ENCODE measurements around the gene FANK1. TPM values are rescaled to one million over a fixed set of nuclear protein-coding genes. Genes with fewer than 3 reads are reported as not detected.

The FANK1 gene
- total RNA-seq, 4 donors from 2014 or later = 8.4 to 17.2 (median 9.9) TPM

DNA sequence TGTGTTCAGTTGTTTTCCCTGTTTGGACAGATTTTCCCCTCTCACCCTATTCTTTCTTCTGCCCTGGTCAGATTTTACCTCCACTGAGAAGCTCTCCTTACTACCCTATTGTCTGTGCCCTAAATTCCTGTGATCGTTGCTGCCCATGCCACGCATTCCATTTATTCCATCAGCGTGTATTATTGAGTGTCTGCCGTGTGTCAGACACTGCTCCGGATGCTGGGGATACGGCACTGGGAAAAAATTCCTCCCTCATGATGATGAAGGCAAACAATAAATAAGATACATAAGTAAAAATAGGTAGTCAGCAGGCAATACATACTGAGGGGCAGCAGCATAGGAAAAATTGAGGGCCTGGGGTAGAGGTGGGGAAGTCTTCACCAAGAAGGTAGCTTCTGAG lies 86.8 kb downstream of the FANK1 start:
- no peak for DNase-seq
- intact Hi-C loops (cut with DNase I) = loop anchor here (5.0 kb wide), 2 partner anchors 404 to 519 kb away; partner anchors contain the start of gene ADAM12
- H3K36me3 ChIP-seq = no peaks in the 10 kb centered on the region
- WGBS, 2 donors = 78 to 92% methylated on average over 6 of the region's 6 CpGs
- no peaks in the 10 kb centered on the region for H3K27me3 ChIP-seq
- no peak overlapping the region for H3K27ac ChIP-seq
- H3K9me3 ChIP-seq = no peaks in the 10 kb centered on the region
- no peak for TF ChIP-seq POLR2A (IDR thresholded peaks at IDR 0.05)
- TF ChIP-seq, protein P1, sequence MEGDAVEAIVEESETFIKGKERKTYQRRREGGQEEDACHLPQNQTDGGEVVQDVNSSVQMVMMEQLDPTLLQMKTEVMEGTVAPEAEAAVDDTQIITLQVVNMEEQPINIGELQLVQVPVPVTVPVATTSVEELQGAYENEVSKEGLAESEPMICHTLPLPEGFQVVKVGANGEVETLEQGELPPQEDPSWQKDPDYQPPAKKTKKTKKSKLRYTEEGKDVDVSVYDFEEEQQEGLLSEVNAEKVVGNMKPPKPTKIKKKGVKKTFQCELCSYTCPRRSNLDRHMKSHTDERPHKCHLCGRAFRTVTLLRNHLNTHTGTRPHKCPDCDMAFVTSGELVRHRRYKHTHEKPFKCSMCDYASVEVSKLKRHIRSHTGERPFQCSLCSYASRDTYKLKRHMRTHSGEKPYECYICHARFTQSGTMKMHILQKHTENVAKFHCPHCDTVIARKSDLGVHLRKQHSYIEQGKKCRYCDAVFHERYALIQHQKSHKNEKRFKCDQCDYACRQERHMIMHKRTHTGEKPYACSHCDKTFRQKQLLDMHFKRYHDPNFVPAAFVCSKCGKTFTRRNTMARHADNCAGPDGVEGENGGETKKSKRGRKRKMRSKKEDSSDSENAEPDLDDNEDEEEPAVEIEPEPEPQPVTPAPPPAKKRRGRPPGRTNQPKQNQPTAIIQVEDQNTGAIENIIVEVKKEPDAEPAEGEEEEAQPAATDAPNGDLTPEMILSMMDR (IDR thresholded peaks at IDR 0.05) = no peak
- no peak overlapping the region for H3K4me3 ChIP-seq (replicated peaks in 1 of 3)
- no peaks in the 10 kb centered on the region for H3K4me1 ChIP-seq

DNA sequence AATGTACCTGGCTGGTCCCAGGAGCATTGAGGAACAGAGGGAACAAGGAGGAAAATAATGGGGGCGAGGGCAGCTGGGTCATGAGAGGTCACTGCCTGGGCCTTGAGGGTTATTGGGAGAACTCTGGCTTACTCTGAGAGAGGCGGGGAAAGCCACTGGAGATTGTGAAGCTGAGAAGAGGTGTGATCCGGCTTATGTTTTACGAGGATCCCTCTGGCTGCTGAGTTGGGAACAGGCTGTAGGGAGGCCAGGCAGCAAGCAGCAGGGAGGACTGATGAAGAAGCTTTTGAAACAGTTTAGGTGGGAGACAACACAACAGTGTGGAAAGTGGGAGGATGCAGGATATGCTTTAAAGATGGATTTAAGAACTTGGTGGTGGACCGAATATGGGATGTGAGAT lies 87.3 kb downstream of the FANK1 start:
- H3K36me3 ChIP-seq = no peaks in the 10 kb centered on the region
- 96 to 97% methylated on average over 5 of the region's 5 CpGs for WGBS, 2 donors
- no peaks in the 10 kb centered on the region for H3K4me1 ChIP-seq
- DNase-seq = no peak
- no peaks in the 10 kb centered on the region for H3K9me3 ChIP-seq
- no peak overlapping the region for H3K4me3 ChIP-seq (replicated peaks in 1 of 3)
- no peaks in the 10 kb centered on the region for H3K27me3 ChIP-seq
- no peak for TF ChIP-seq POLR2A (IDR thresholded peaks at IDR 0.05)
- TF ChIP-seq, protein P1 (IDR thresholded peaks at IDR 0.05) = no peak
- H3K27ac ChIP-seq = no peak overlapping the region
- intact Hi-C loops (cut with DNase I) = loop anchor here (5.0 kb wide), 2 partner anchors 404 to 519 kb away; partner anchors contain the start of gene ADAM12

DNA sequence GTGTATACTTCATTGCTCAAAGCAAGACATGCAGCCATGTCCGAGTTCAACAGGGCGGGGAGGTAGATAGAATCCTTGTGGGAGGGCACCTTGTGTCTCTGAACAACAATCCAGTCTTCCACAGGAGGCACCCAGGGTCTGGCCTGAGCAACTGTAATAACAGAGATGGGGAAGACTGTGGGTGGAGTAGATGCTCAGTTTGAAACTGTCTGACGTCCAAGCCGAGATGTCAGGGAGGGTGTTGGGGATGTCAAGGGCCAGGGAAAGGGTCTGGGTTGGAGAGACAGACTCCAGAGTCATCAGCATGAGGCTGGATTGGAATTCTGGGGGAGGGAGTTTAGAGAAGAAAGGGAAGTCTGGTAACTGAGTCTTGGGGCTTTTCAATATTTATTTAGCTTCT lies 88.0 kb downstream of the FANK1 start:
- DNase-seq = no peak
- Histone ChIP-seq H3K4me1 (no peaks in the 10 kb centered on the region), H3K4me3 (replicated peaks in 1 of 3) (no peak overlapping the region), H3K9me3 (no peaks in the 10 kb centered on the region), H3K36me3 (no peaks in the 10 kb centered on the region), H3K27ac (no peak overlapping the region), H3K27me3 (no peaks in the 10 kb centered on the region)
- TF ChIP-seq, protein P1 (IDR thresholded peaks at IDR 0.05) = no peak
- no peak for TF ChIP-seq POLR2A (IDR thresholded peaks at IDR 0.05)
- WGBS, 2 donors = 84 to 86% methylated on average over 4 of the region's 4 CpGs
- intact Hi-C loops (cut with DNase I) = loop anchor here (5.0 kb wide), 2 partner anchors 403 to 518 kb away; partner anchors contain the start of gene ADAM12

DNA sequence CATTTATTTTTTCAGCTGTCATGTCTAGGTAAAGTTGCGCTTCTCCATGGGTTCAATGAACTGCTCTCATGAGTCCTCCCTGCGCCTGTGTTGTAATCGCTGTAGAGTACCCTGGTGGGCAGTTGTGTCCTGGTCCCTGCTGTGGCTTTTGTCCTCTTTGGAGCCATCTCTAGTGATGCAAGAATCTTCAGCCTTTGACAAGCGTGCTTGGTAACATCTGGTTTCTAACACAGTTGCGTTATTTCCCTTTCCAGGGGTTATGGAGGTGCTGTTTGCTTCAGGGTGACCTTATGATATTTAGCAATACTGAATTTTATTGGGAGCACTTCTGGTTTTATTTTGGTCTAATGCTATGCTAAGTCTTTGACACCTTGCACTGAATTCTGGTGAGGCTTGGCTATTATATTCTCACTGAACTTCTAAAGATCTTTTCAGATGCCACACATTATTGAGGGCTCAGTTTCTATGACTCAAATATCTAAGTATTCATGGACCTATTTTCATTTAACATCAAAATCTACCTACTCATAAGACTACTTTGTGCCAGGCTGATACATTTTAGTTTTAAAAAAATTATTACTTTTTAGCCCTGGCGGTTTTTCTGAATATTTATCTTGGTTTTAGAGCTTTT lies 88.6 kb downstream of the FANK1 start:
- 88 to 89% methylated on average over 6 of the region's 6 CpGs for WGBS, 2 donors
- no peak overlapping the region for H3K27ac ChIP-seq
- H3K27me3 ChIP-seq = no peaks in the 10 kb centered on the region
- no peak for DNase-seq
- TF ChIP-seq, protein P1 (IDR thresholded peaks at IDR 0.05) = no peak
- TF ChIP-seq POLR2A (IDR thresholded peaks at IDR 0.05) = no peak
- H3K36me3 ChIP-seq = no peaks in the 10 kb centered on the region
- intact Hi-C loops (cut with DNase I) = loop anchor here (5.0 kb wide), 2 partner anchors 402 to 517 kb away; partner anchors contain the start of gene ADAM12
- no peaks in the 10 kb centered on the region for H3K9me3 ChIP-seq
- H3K4me3 ChIP-seq (replicated peaks in 1 of 3) = no peak overlapping the region
- no peaks in the 10 kb centered on the region for H3K4me1 ChIP-seq

DNA sequence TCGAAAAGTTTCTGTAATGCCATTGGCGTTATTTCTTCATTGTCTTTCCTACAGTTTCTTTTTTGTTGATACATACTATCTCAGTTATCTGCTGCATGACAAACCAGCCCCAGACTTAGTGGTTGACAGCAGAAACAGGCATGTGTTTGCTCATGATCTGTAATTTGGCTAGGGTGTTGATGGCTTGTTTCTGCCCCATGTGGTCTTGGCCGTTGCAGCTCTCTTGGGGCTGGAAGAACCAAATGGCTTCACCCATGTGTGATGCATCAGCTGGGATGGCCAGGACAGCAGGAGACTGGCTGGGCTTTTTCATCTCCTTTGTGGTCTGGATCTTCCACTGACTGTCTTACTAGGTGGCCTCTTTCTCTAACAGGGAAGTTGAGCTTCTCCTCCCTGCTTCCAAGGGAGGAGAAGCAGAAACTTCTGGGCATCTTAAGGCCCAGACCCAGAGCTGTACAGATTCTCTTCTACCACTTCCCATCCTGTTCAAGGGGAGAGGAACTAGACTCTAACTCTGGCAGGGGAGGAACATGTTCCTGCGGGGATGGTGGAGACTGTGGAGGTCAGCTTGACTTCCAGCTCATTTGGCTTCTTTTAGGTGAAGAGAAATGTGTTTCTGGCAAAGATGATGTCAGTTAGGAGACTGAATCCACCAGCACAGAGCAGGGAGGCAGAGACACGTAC lies 89.3 kb downstream of the FANK1 start:
- no peak overlapping the region for H3K27ac ChIP-seq
- H3K4me3 ChIP-seq (replicated peaks in 1 of 3) = no peak overlapping the region
- no peaks in the 10 kb centered on the region for H3K4me1 ChIP-seq
- H3K9me3 ChIP-seq = no peaks in the 10 kb centered on the region
- intact Hi-C loops (cut with DNase I) = no loop called here
- H3K36me3 ChIP-seq = no peaks in the 10 kb centered on the region
- no peak for DNase-seq
- WGBS, 2 donors = 89 to 90% methylated on average over 4 to 5 of the region's 5 CpGs
- TF ChIP-seq POLR2A (IDR thresholded peaks at IDR 0.05) = no peak
- TF ChIP-seq, protein P1 (IDR thresholded peaks at IDR 0.05) = no peak
- H3K27me3 ChIP-seq = no peaks in the 10 kb centered on the region
